ENCODE results near the gene GRIA1. TPM values are rescaled to one million over a fixed set of nuclear protein-coding genes. Genes with fewer than 3 reads are reported as not detected.

Gene GRIA1
- total RNA-seq, 2 donors from 2014 or later = 2.7 TPM; not detected in 1

GRCh38 chr5:153749960-153750359 is 259.5 kb downstream of the GRIA1 start:
- Histone ChIP-seq H3K9me3 (no peaks in the 10 kb centered on the region), H3K4me1 (replicated peaks) (no peaks in the 10 kb centered on the region), H3K4me3 (no peak overlapping the region), H3K36me3 (no peaks in the 10 kb centered on the region), H3K27me3 (replicated peaks; ENCODE audit: insufficient read depth) (no peaks in the 10 kb centered on the region), H3K27ac (no peak overlapping the region)
- TF ChIP-seq CTCF (IDR thresholded peaks at IDR 0.05) (no peak), POLR2AphosphoS5 (IDR thresholded peaks at IDR 0.05) (no peak), POLR2A (IDR thresholded peaks at IDR 0.05) (no peak)
- 45% methylated on average over 4 of the region's 4 CpGs for WGBS
- intact Hi-C loops (cut with DNase I) = no loop called here
- DNase-seq (ENCODE audit: low spot score) = no peak

- TF ChIP-seq POLR2AphosphoS5 (IDR thresholded peaks at IDR 0.05) (no peak), POLR2A (IDR thresholded peaks at IDR 0.05) (no peak), CTCF (IDR thresholded peaks at IDR 0.05) (no peak)
- Histone ChIP-seq H3K4me1 (replicated peaks) (no peaks in the 10 kb centered on the region), H3K9me3 (no peaks in the 10 kb centered on the region), H3K4me3 (no peak overlapping the region), H3K27ac (no peak overlapping the region), H3K36me3 (no peaks in the 10 kb centered on the region), H3K27me3 (replicated peaks; ENCODE audit: insufficient read depth) (no peaks in the 10 kb centered on the region)
- DNase-seq (ENCODE audit: low spot score) = no peak
- intact Hi-C loops (cut with DNase I) = no loop called here
- WGBS = 62% methylated on average over 3 of the region's 3 CpGs
Observed at GRCh38 chr5:153751251-153751650, 260.8 kb downstream of the GRIA1 start.

DNA sequence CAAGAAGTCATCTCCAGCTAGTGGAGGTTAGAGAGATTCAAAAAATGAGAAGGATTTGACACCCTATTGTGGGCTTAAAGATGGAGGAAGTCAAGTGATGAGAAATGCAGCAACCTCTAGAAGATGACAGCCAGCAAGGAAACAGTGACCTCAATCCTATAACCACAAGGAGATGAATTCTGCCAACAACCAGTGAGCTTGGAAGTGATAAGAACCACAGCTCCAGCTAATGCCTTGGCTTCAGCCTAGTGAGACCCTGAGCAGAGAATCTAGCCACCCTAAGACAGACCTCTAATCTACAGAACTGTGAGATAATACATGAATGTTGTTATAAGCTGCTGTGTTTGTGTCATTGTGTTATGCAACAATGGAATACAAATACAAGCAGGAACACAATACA is 262.4 kb downstream of the GRIA1 start:
- no peak overlapping the region for H3K27ac ChIP-seq
- TF ChIP-seq CTCF (IDR thresholded peaks at IDR 0.05) (no peak), POLR2A (IDR thresholded peaks at IDR 0.05) (no peak), POLR2AphosphoS5 (IDR thresholded peaks at IDR 0.05) (no peak)

GRCh38 chr5:153753645-153754432 is 263.4 kb downstream of the GRIA1 start:
- WGBS = 49% methylated on average over 4 of the region's 4 CpGs
- intact Hi-C loops (cut with DNase I) = no loop called here
- Histone ChIP-seq H3K36me3 (no peaks in the 10 kb centered on the region), H3K9me3 (no peaks in the 10 kb centered on the region), H3K27me3 (replicated peaks; ENCODE audit: insufficient read depth) (no peaks in the 10 kb centered on the region), H3K4me1 (replicated peaks) (no peaks in the 10 kb centered on the region), H3K4me3 (no peak overlapping the region), H3K27ac (no peak overlapping the region)
- DNase-seq (ENCODE audit: low spot score) = no peak
- TF ChIP-seq POLR2AphosphoS5 (IDR thresholded peaks at IDR 0.05) = no peak

More for the DNA sequence above, 262.4 kb downstream of the GRIA1 start:
- no peaks in the 10 kb centered on the region for H3K36me3 ChIP-seq
- no peak for DNase-seq (ENCODE audit: low spot score)
- no peaks in the 10 kb centered on the region for H3K9me3 ChIP-seq
- no peaks in the 10 kb centered on the region for H3K4me1 ChIP-seq (replicated peaks)
- H3K4me3 ChIP-seq = no peak overlapping the region
- intact Hi-C loops (cut with DNase I) = no loop called here
- H3K27me3 ChIP-seq (replicated peaks; ENCODE audit: insufficient read depth) = no peaks in the 10 kb centered on the region

- Histone ChIP-seq H3K4me1 (replicated peaks) (no peaks in the 10 kb centered on the region), H3K36me3 (no peaks in the 10 kb centered on the region), H3K27ac (no peak overlapping the region), H3K9me3 (no peaks in the 10 kb centered on the region), H3K4me3 (no peak overlapping the region), H3K27me3 (replicated peaks; ENCODE audit: insufficient read depth) (no peaks in the 10 kb centered on the region)
- intact Hi-C loops (cut with DNase I) = no loop called here
- no peak for DNase-seq (ENCODE audit: low spot score)
- TF ChIP-seq CTCF (IDR thresholded peaks at IDR 0.05) (no peak), POLR2AphosphoS5 (IDR thresholded peaks at IDR 0.05) (no peak), POLR2A (IDR thresholded peaks at IDR 0.05) (no peak)
- WGBS = 40% methylated on average over 1 of the region's 1 CpG
Observed at GRCh38 chr5:153755913-153756500, 265.5 kb downstream of the GRIA1 start.
